Measurements from ENCODE around the gene LYPD5. TPM values are rescaled to one million over a fixed set of nuclear protein-coding genes. Genes with fewer than 3 reads are reported as not detected.

The LYPD5 gene
- total RNA-seq, 1 experiment from 2014 or later = 2.9 TPM

DNA sequence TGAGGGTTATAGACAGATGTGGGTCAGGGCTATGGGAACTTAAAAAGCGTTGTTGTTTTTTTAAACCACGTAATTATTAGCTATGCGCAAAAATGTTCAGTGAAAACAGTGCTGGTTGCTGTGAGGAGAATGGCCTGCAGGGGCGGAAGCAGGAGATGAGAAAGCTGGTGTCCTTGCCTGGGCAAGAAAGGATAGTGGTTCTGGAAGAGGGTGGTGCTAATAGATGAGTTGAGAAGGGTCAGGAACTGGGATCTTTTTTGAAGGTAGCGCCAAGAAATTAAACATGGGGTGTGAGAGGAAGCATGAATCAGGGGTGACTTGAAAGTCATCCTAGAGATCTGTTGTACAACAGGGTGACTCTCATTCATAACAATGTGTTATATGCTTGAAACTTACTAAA lies 42.7 kb downstream of the LYPD5 start:
- POLR2A ChIA-PET (ENCODE audit: unreplicated experiment) = interaction anchor here (0.5 to 0.6 kb wide), 3 partner anchors 73 to 91 kb away, joined by 3 to 13 read pairs (median 3); partner anchors contain the start of gene PLAUR
- intact Hi-C loops (cut with micrococcal nuclease; ENCODE audit: unreplicated experiment) = no loop called here

DNA sequence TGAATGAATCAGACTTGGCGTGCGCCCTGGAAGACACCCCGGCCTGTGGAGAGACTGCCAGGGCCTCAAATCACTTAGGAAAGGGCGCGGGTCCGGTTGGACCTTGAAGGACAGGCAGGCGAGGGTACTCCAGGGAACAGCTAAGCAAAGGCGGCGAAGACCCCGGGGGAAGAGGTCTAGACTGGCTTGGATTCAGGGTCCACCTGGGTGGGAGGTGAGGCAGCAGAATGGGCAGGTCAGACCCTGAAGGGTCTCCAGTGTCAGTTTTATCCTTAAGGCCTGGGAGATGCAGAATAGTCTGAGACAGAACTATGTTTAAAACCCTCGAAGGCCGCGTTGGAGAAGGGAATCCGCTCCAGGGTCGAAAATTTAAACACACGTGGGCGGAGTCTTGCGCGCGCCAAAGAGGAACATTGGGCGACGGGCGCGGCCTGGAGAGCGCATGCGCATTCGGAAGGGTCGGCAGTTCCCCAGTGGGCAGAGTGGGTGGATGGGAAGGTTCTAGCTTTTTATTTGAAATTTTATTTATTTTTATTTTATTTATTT lies 46.9 kb downstream of the LYPD5 start:
- DNase-seq = peak; percentile 55 to 80
- Histone ChIP-seq H3K27me3 (ENCODE audit: insufficient read depth, low read depth) (no peaks in the 10 kb centered on the region), H3K27ac (peak overlapping the region; percentile 92), H3F3A (ENCODE audit: insufficient read depth, low read depth) (peaks cover 64% of the 10 kb centered on the region), H2AFZ (peak overlapping the region; percentile 75), H4K20me1 (ENCODE audit: insufficient read depth) (peaks cover 15% of the 10 kb centered on the region), H3K36me3 (ENCODE audit: low read depth) (peaks cover 18% of the 10 kb centered on the region), H3K9me2 (ENCODE audit: insufficient read depth) (no peaks in the 10 kb centered on the region), H3K4me1 (replicated peaks; ENCODE audit: insufficient read depth) (peaks cover 65% of the 10 kb centered on the region), H3K4me2 (peak overlapping the region; percentile 100), H3K4me3 (peak overlapping the region; percentile 99), H3K9me3 (ENCODE audit: insufficient read depth, low read depth) (no peaks in the 10 kb centered on the region), H3K79me2 (ENCODE audit: low read depth) (peaks cover 55% of the 10 kb centered on the region)
- TF ChIP-seq EZH2 (IDR thresholded peaks at IDR 0.05; ENCODE audit: low read depth) = no peak
- TF ChIP-seq, protein P1, sequence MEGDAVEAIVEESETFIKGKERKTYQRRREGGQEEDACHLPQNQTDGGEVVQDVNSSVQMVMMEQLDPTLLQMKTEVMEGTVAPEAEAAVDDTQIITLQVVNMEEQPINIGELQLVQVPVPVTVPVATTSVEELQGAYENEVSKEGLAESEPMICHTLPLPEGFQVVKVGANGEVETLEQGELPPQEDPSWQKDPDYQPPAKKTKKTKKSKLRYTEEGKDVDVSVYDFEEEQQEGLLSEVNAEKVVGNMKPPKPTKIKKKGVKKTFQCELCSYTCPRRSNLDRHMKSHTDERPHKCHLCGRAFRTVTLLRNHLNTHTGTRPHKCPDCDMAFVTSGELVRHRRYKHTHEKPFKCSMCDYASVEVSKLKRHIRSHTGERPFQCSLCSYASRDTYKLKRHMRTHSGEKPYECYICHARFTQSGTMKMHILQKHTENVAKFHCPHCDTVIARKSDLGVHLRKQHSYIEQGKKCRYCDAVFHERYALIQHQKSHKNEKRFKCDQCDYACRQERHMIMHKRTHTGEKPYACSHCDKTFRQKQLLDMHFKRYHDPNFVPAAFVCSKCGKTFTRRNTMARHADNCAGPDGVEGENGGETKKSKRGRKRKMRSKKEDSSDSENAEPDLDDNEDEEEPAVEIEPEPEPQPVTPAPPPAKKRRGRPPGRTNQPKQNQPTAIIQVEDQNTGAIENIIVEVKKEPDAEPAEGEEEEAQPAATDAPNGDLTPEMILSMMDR (conservative IDR thresholded peaks at IDR 0.05) = no peak
- TSS peak; percentile 64 for BruUV-seq (replicated peaks)
- ChIA-PET POLR2A (ENCODE audit: unreplicated experiment) (interaction anchor here (0.7 to 1.4 kb wide), 3 partner anchors 9 to 87 kb away, joined by 5 to 7 read pairs (median 7); no protein-coding TSS in a partner anchor), CTCF (interaction anchor here (0.9 kb wide), 1 partner anchor 201 kb away, joined by 3 read pairs; no protein-coding TSS in a partner anchor)
- intact Hi-C loops (cut with micrococcal nuclease; ENCODE audit: unreplicated experiment) = loop anchor here (2.0 kb wide), 1 partner anchor 29 kb away; no protein-coding TSS in a partner anchor

More for the DNA sequence above, 42.7 kb downstream of the LYPD5 start:
- H3K36me3 ChIP-seq (ENCODE audit: low read depth) = no peaks in the 10 kb centered on the region
- H3K4me1 ChIP-seq (replicated peaks; ENCODE audit: insufficient read depth) = peaks cover 57% of the 10 kb centered on the region
- H4K20me1 ChIP-seq (ENCODE audit: insufficient read depth) = no peaks in the 10 kb centered on the region
- peaks cover 15% of the 10 kb centered on the region; the same call in 1 of the 2 replicates for H3K79me2 ChIP-seq (ENCODE audit: low read depth)
- H3K27me3 ChIP-seq (ENCODE audit: insufficient read depth, low read depth) = no peaks in the 10 kb centered on the region
- peak overlapping the region; percentile 32 for H3K4me2 ChIP-seq
- H3F3A ChIP-seq (ENCODE audit: insufficient read depth, low read depth) = peaks cover 54% of the 10 kb centered on the region
- TF ChIP-seq EZH2 (IDR thresholded peaks at IDR 0.05; ENCODE audit: low read depth) = no peak
- TF ChIP-seq, protein P1 (conservative IDR thresholded peaks at IDR 0.05) = no peak; the same call in 1 of the 2 replicates
- H3K9me2 ChIP-seq (ENCODE audit: insufficient read depth) = no peaks in the 10 kb centered on the region
- CTCF ChIA-PET = no interaction called here
- BruUV-seq (replicated peaks) = no TSS peak
- peak in 1 of 2 experiments; percentile 41 for DNase-seq
- peak overlapping the region; percentile 49 for H3K27ac ChIP-seq
- H3K4me3 ChIP-seq = no peak overlapping the region
- no peak overlapping the region for H2AFZ ChIP-seq
- H3K9me3 ChIP-seq (ENCODE audit: insufficient read depth, low read depth) = no peaks in the 10 kb centered on the region

DNA sequence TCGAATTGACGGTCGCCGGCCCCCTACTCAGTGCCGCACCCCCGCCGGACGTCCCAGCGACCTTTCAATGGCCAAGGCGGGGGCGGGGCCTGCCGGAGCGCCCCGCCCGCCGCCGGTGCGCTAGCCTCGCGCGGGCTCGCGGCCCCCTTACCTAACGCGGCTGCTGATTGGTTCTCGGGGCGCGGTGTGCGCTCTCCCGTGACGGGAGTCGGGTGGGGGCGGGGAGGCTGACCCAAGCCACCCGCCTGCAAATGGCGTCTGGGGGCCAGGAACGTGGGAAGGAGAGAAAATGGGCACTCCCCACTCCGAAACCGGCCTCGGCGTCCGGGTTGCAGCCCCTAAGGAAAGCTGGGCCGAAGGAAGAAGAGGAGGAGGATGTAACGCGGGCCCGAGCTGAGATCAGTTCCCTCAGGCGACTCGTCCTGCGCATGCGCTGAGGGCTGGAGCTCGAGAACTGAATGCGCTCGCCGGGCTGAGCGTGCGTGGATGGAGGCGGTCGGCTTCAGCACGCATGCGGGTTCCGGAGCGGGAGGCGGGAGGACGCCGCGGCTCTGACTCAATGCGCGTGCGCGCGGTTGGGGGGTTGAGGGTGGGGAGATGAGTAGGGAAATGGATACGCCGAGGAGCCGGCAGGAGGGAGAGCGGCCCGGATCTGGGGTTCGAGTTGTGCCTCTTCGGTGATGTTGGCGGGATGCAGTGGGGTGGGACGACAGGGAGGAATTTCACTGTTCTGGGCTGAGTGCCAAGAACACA lies 47.6 kb downstream of the LYPD5 start, which contains the start of gene SMG9:
Gene SMG9, minus strand, starts transcription at position 460 of the 753 bp plus-strand sequence. CDS start 4,221 bp downstream, outside the sequence.
- ChIA-PET CTCF (interaction anchor here (0.6 to 1.1 kb wide), 4 partner anchors 23 to 200 kb away, joined by 3 to 4 read pairs (median 3); partner anchors contain the start of gene KCNN4), POLR2A (ENCODE audit: unreplicated experiment) (interaction anchor here (0.5 to 2.1 kb wide), 5 partner anchors 10 to 1868 kb away, joined by 3 to 18 read pairs (median 7); partner anchors contain the start of gene LYPD3)
- Histone ChIP-seq H3F3A (ENCODE audit: insufficient read depth, low read depth) (peaks cover 61% of the 10 kb centered on the region), H3K4me1 (replicated peaks; ENCODE audit: insufficient read depth) (peaks cover 62% of the 10 kb centered on the region), H3K79me2 (ENCODE audit: low read depth) (peaks cover 61% of the 10 kb centered on the region), H3K27ac (peak within 1 kb of the TSS; percentile 92), H3K36me3 (ENCODE audit: low read depth) (peaks cover 25% of the 10 kb centered on the region), H3K9me2 (ENCODE audit: insufficient read depth) (no peaks in the 10 kb centered on the region), H4K20me1 (ENCODE audit: insufficient read depth) (peaks cover 15% of the 10 kb centered on the region), H3K4me3 (peak within 1 kb of the TSS; percentile 99), H3K4me2 (peak within 1 kb of the TSS; percentile 100), H3K9me3 (ENCODE audit: insufficient read depth, low read depth) (no peaks in the 10 kb centered on the region), H2AFZ (peak within 1 kb of the TSS; percentile 75), H3K27me3 (ENCODE audit: insufficient read depth, low read depth) (no peaks in the 10 kb centered on the region)
- DNase-seq = peak; percentile 84 to 98
- no TSS peak for BruUV-seq (replicated peaks)
- intact Hi-C loops (cut with micrococcal nuclease; ENCODE audit: unreplicated experiment) = loop anchor here (1.0 to 2.0 kb wide), 2 partner anchors 25 to 30 kb away; no protein-coding TSS in a partner anchor
- TF ChIP-seq, protein P1 (conservative IDR thresholded peaks at IDR 0.05) = no peak
- TF ChIP-seq EZH2 (IDR thresholded peaks at IDR 0.05; ENCODE audit: low read depth) = no peak
